ENCODE data around the gene MRAP.

- TF ChIP-seq POLR2A (IDR thresholded peaks at IDR 0.05; ENCODE audit: low read depth) = no peak
- TF ChIP-seq CTCF (IDR thresholded peaks at IDR 0.05) = no peak
- no peak for TF ChIP-seq POLR2AphosphoS5 (IDR thresholded peaks at IDR 0.05)
Measured at GRCh38 chr21:32332463-32332951, 33.9 kb downstream of the MRAP start.
